MM.1S (cell line): Measurements from ENCODE around the gene ANO10.

Source experiments
- DNase-seq: peaks from one replicate; pipeline ENCODE4 v3.0.0-alpha.2; 2015
- H2AFZ ChIP-seq: fragments of 300-600 bp; sonication (generic); 2 replicates; pipeline ENCODE4 v1.6.0; 2016; ENCODE audit warnings: antibody characterized with exemption, low read length
- H3F3A ChIP-seq: fragments of 300-600 bp; sonication (generic); 2 replicates; pipeline ENCODE4 v1.6.1; 2016; ENCODE audit warnings: mild to moderate bottlenecking, antibody characterized with exemption, low read length, moderate library complexity, mixed read lengths; ENCODE audit not compliant: insufficient read depth
- H3K27ac ChIP-seq: fragments of 300-600 bp; sonication (generic); 2 replicates; pipeline ENCODE4 v1.5.1; 2016; ENCODE audit warnings: mild to moderate bottlenecking, low read length
- H3K27me3 ChIP-seq: fragments of 300-600 bp; sonication (generic); replicated peaks from 2 replicates; pipeline ENCODE4 v1.6.0; 2016; ENCODE audit warnings: low read length; ENCODE audit not compliant: insufficient read depth
- H3K36me3 ChIP-seq: fragments of 300-600 bp; sonication (generic); replicated peaks from 2 replicates; pipeline ENCODE4 v1.6.1; 2016; ENCODE audit warnings: mild to moderate bottlenecking, low read length, mixed read lengths; ENCODE audit not compliant: insufficient read depth
- H3K4me1 ChIP-seq: fragments of 300-600 bp; sonication (generic); 2 replicates; pipeline ENCODE4 v1.6.1; 2016; ENCODE audit warnings: low read length, mixed read lengths
- H3K4me2 ChIP-seq: fragments of 300-600 bp; sonication (generic); 2 replicates; pipeline ENCODE4 v1.6.0; 2016; ENCODE audit warnings: low read depth, low read length
- H3K4me3 ChIP-seq: fragments of 300-600 bp; sonication (generic); 2 replicates; pipeline ENCODE4 v1.5.1; 2016; ENCODE audit warnings: low read length, mixed read lengths
- H3K79me2 ChIP-seq: fragments of 300-600 bp; sonication (generic); 2 replicates; pipeline ENCODE4 v1.6.1; 2016; ENCODE audit warnings: mixed run types, low read length, mixed read lengths
- H3K9ac ChIP-seq: fragments of 300-600 bp; sonication (generic); 2 replicates; pipeline ENCODE4 v1.6.1; 2016; ENCODE audit warnings: low read length, mixed read lengths
- H3K9me2 ChIP-seq: fragments of 300-600 bp; sonication (generic); replicated peaks from 2 replicates; pipeline ENCODE4 v1.6.1; 2016; ENCODE audit warnings: mild to moderate bottlenecking, low read length, mixed read lengths; ENCODE audit not compliant: insufficient read depth
- H3K9me3 ChIP-seq: fragments of 300-600 bp; sonication (generic); replicated peaks from 2 replicates; pipeline ENCODE4 v1.6.1; 2016; ENCODE audit warnings: mild to moderate bottlenecking, low read length, mixed read lengths; ENCODE audit not compliant: insufficient read depth
- H4K20me1 ChIP-seq: fragments of 300-600 bp; sonication (generic); 2 replicates; pipeline ENCODE4 v1.6.1; 2016; ENCODE audit warnings: mild to moderate bottlenecking, low read length, moderate library complexity, mixed read lengths; ENCODE audit not compliant: insufficient read depth
- CTCF ChIP-seq: fragments of 300-600 bp; sonication (generic); IDR thresholded peaks from 2 replicates; pipeline ENCODE4 v1.5.1; 2016; ENCODE audit warnings: antibody characterized with exemption, low read length, mixed read lengths
- EZH2 ChIP-seq: fragments of 300-600 bp; sonication (generic); optimal IDR thresholded peaks from 2 replicates; pipeline ENCODE3; 2017; ENCODE audit warnings: low read depth, mild to moderate bottlenecking, antibody characterized with exemption, low read length, mixed read lengths
- EZH2phosphoT487 ChIP-seq: fragments of 300-600 bp; sonication (generic); IDR thresholded peaks from 2 replicates; pipeline ENCODE4 v1.6.1; 2018; ENCODE audit warnings: antibody characterized with exemption, low read length

The ANO10 gene

DNA sequence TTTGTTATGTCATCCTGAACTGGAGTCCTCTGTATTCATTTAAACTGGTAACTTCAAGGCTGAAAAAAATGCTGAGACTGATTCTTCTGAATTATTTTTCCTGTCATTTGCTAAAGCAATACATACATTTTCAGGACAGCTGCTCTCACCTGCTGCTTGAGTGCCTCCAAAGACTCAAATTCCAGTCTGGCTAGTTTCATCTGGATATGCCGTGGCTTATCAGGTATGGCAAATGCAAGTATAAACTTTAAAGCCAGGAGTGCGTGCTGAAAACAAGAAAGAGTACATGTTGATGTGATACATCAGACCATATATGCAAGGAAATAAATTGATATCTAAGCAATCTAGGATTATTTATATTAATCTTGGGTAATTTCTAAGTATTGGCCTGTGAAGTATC is 189.3 kb downstream of the ANO10 start:
- Histone ChIP-seq H3K9ac (no peak overlapping the region), H3K4me1 (no peaks in the 10 kb centered on the region), H3K79me2 (no peaks in the 10 kb centered on the region), H3K4me3 (no peak overlapping the region), H2AFZ (no peak overlapping the region), H3K36me3 (no peaks in the 10 kb centered on the region), H3F3A (no peaks in the 10 kb centered on the region), H3K27ac (no peak overlapping the region), H3K9me3 (no peaks in the 10 kb centered on the region), H3K9me2 (no peaks in the 10 kb centered on the region), H4K20me1 (no peaks in the 10 kb centered on the region), H3K4me2 (no peak overlapping the region), H3K27me3 (no peaks in the 10 kb centered on the region)
- DNase-seq, result no peak
- TF ChIP-seq EZH2, result no peak
- TF ChIP-seq CTCF, result no peak
- TF ChIP-seq EZH2phosphoT487, result no peak

DNA sequence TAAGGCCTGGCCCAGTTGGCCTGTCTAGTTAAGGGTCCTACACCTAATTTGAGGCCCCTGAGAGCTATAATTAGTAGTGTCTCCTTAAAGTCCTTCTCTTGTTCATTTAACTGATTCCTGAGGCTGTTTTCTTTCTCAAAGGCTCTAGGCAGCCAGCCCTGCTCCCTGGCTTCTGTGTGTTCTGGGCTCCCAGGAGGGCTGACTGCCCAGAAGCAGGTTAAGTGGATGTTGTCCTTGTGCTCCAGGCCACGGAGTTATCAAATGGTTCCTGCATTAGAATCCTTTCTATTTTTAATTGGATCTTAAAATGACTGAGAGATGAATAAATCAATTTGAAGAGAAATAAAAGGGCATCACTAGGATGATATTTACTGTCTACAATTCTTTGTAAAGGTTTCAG is 195.4 kb downstream of the ANO10 start:
- Histone ChIP-seq H3K4me3 (no peak overlapping the region), H3K79me2 (no peaks in the 10 kb centered on the region), H3K4me2 (no peak overlapping the region), H3K27ac (no peak overlapping the region), H4K20me1 (no peaks in the 10 kb centered on the region), H3K9me2 (no peaks in the 10 kb centered on the region), H3K36me3 (no peaks in the 10 kb centered on the region), H3K9me3 (no peaks in the 10 kb centered on the region), H3K27me3 (no peaks in the 10 kb centered on the region), H3K9ac (no peak overlapping the region), H3F3A (no peaks in the 10 kb centered on the region), H2AFZ (no peak overlapping the region), H3K4me1 (no peaks in the 10 kb centered on the region)
- no peak for TF ChIP-seq CTCF
- no peak for TF ChIP-seq EZH2
- no peak for TF ChIP-seq EZH2phosphoT487
- DNase-seq, result no peak

- no peaks in the 10 kb centered on the region for H3K27me3 ChIP-seq
- DNase-seq, result no peak
- TF ChIP-seq EZH2, result no peak
- H3K36me3 ChIP-seq, result no peaks in the 10 kb centered on the region
- no peak overlapping the region for H2AFZ ChIP-seq
- H3K4me1 ChIP-seq, result no peaks in the 10 kb centered on the region
- no peak overlapping the region for H3K4me2 ChIP-seq
- no peak overlapping the region for H3K4me3 ChIP-seq
- H3K9me3 ChIP-seq, result no peaks in the 10 kb centered on the region
- no peaks in the 10 kb centered on the region for H3F3A ChIP-seq
- H3K79me2 ChIP-seq, result no peaks in the 10 kb centered on the region
- no peaks in the 10 kb centered on the region for H3K9me2 ChIP-seq
- no peaks in the 10 kb centered on the region for H4K20me1 ChIP-seq
- no peak overlapping the region for H3K27ac ChIP-seq
- H3K9ac ChIP-seq, result no peak overlapping the region
Measured at GRCh38 chr3:43425829-43426228, 196.0 kb downstream of the ANO10 start.

GRCh38 chr3:43423639-43424038 is 198.2 kb downstream of the ANO10 start:
- H3K27ac ChIP-seq, result no peak overlapping the region
- no peak overlapping the region for H3K4me3 ChIP-seq
- no peak overlapping the region for H3K9ac ChIP-seq

More at GRCh38 chr3:43423639-43424038, 198.2 kb downstream of the ANO10 start:
- Histone ChIP-seq H2AFZ (no peak overlapping the region), H3K9me2 (no peaks in the 10 kb centered on the region), H3F3A (no peaks in the 10 kb centered on the region), H3K9me3 (no peaks in the 10 kb centered on the region), H3K79me2 (no peaks in the 10 kb centered on the region), H4K20me1 (no peaks in the 10 kb centered on the region), H3K4me1 (no peaks in the 10 kb centered on the region), H3K36me3 (no peaks in the 10 kb centered on the region), H3K4me2 (no peak overlapping the region), H3K27me3 (no peaks in the 10 kb centered on the region)
- DNase-seq, result no peak
- TF ChIP-seq EZH2phosphoT487 (no peak), CTCF (no peak), EZH2 (no peak)
